Inflammatory macrophage treated with lipopolysaccharide for 1 hour (primary cell): Measurements from ENCODE around the gene SPACDR.
"Not testable (repeated sequence)": the region's sequence is repeated elsewhere in the genome, so short reads cannot be mapped to it uniquely, and the experiment has no call there.

Experiments
- DNase-seq, 2 donors: peaks; one replicate each; pipeline ENCODE4 v3.0.0-alpha.2; 2020 to 2022

SPACDR gene

GRCh38 chr7:100465299-100465698 is 1.2 kb upstream of the SPACDR start:
- no peak for DNase-seq

GRCh38 chr7:100464791-100465190 is 731 bp upstream of the SPACDR start:
- DNase-seq: no peak

- DNase-seq: no peak
Measured at GRCh38 chr7:100457033-100457432, 7.0 kb downstream of the SPACDR start.

GRCh38 chr7:100456562-100456961 is 7.5 kb downstream of the SPACDR start:
- DNase-seq: no peak

- no peak for DNase-seq
Measured at GRCh38 chr7:100455206-100455605, 8.9 kb downstream of the SPACDR start.

GRCh38 chr7:100453854-100454253 is 10.2 kb downstream of the SPACDR start:
- DNase-seq: not testable (repeated sequence)

- DNase-seq: no peak
Measured at GRCh38 chr7:100452513-100452912, 11.5 kb downstream of the SPACDR start.

- no peak for DNase-seq
Measured at GRCh38 chr7:100449190-100449795, 14.8 kb downstream of the SPACDR start.

- DNase-seq: not testable (repeated sequence)
Measured at GRCh38 chr7:100447363-100447762, 16.7 kb downstream of the SPACDR start.

- no peak for DNase-seq
Measured at GRCh38 chr7:100446040-100446439, 18.0 kb downstream of the SPACDR start.

GRCh38 chr7:100444311-100445278 is 19.5 kb downstream of the SPACDR start:
- DNase-seq: peak; percentile 45 to 63

- no peak for DNase-seq
Measured at GRCh38 chr7:100443096-100443840, 20.8 kb downstream of the SPACDR start.

- DNase-seq: no peak
Measured at GRCh38 chr7:100441641-100442535, 22.2 kb downstream of the SPACDR start.

GRCh38 chr7:100439244-100439643 is 24.8 kb downstream of the SPACDR start:
- not testable (repeated sequence) for DNase-seq

GRCh38 chr7:100438731-100439130 is 25.3 kb downstream of the SPACDR start:
- DNase-seq: not testable (repeated sequence)

- no peak for DNase-seq
Measured at GRCh38 chr7:100438172-100438571, 25.9 kb downstream of the SPACDR start.

GRCh38 chr7:100437150-100438100 is 26.6 kb downstream of the SPACDR start:
- no peak for DNase-seq

GRCh38 chr7:100435401-100436304 is 28.4 kb downstream of the SPACDR start:
- DNase-seq: no peak

GRCh38 chr7:100434297-100435144 is 29.5 kb downstream of the SPACDR start:
- no peak for DNase-seq
